Neural progenitor cell (in vitro differentiated cells): ENCODE results near the gene FN3KRP. TPM values are rescaled to one million over a fixed set of nuclear protein-coding genes. Genes with fewer than 3 reads are reported as not detected.

Experiments
- DNase-seq: peaks from one replicate; pipeline ENCODE4 v3.0.0-alpha.2; 2016; ENCODE audit warnings: low spot score
- H2AFZ ChIP-seq: fragments of 200-600 bp; sonication (generic); replicated peaks from 2 replicates; pipeline ENCODE4 v1.6.1; 2016; ENCODE audit warnings: antibody characterized with exemption
- H3F3A ChIP-seq: fragments of 200-600 bp; sonication (generic); 2 replicates; pipeline ENCODE4 v1.6.1; 2016; ENCODE audit warnings: antibody characterized with exemption, low read depth
- H3K27ac ChIP-seq: fragments of 200-600 bp; sonication (generic); 2 replicates; pipeline ENCODE4 v1.5.1; 2016; ENCODE audit warnings: mild to moderate bottlenecking
- H3K27me3 ChIP-seq: fragments of 200-600 bp; sonication (generic); 2 replicates; pipeline ENCODE4 v1.6.1; 2016; ENCODE audit warnings: mild to moderate bottlenecking, moderate library complexity
- H3K36me3 ChIP-seq: fragments of 200-600 bp; sonication (generic); 2 replicates; pipeline ENCODE4 v1.5.1; 2016
- H3K4me1 ChIP-seq: fragments of 200-600 bp; sonication (generic); 2 replicates; pipeline ENCODE4 v1.6.1; 2016; ENCODE audit warnings: mixed run types
- H3K4me2 ChIP-seq: fragments of 200-600 bp; sonication (generic); 2 replicates; pipeline ENCODE4 v1.6.1; 2016
- H3K4me3 ChIP-seq: fragments of 200-600 bp; sonication (generic); 2 replicates; pipeline ENCODE4 v1.5.1; 2016
- H3K79me2 ChIP-seq: fragments of 200-600 bp; sonication (generic); 2 replicates; pipeline ENCODE4 v1.6.1; 2016; ENCODE audit warnings: low read depth
- H3K9ac ChIP-seq: fragments of 200-600 bp; sonication (generic); 2 replicates; pipeline ENCODE4 v1.6.1; 2016
- H3K9me3 ChIP-seq: fragments of 200-600 bp; sonication (generic); 2 replicates; pipeline ENCODE4 v1.5.1; 2016; ENCODE audit warnings: low read depth
- H4K20me1 ChIP-seq: fragments of 200-600 bp; sonication (generic); 2 replicates; pipeline ENCODE4 v1.6.1; 2016; ENCODE audit warnings: low read depth
- H3K27ac Mint-ChIP-seq: 3 replicates; pipeline ENCODE4 v1.8.0; 2021; ENCODE audit warnings: mixed read lengths
- H3K27me3 Mint-ChIP-seq: 2 replicates; pipeline ENCODE4 v1.8.0; 2022; ENCODE audit warnings: low read depth, mild to moderate bottlenecking, inconsistent platforms, moderate library complexity, mixed read lengths; ENCODE audit not compliant: insufficient read depth
- H3K36me3 Mint-ChIP-seq: 3 replicates; pipeline ENCODE4 v1.8.0; 2021; ENCODE audit warnings: mixed read lengths
- H3K4me1 Mint-ChIP-seq: 3 replicates; pipeline ENCODE4 v1.8.0; 2021; ENCODE audit warnings: mixed read lengths
- H3K4me3 Mint-ChIP-seq: 3 replicates; pipeline ENCODE4 v1.8.0; 2021; ENCODE audit warnings: mild to moderate bottlenecking, moderate library complexity, mixed read lengths
- H3K9me3 Mint-ChIP-seq: 3 replicates; pipeline ENCODE4 v1.8.0; 2020; ENCODE audit warnings: mixed read lengths
- EZH2 ChIP-seq: fragments of 200-600 bp; sonication (generic); IDR thresholded peaks from 2 replicates; pipeline ENCODE4 v1.6.1; 2017; ENCODE audit warnings: antibody characterized with exemption, mild to moderate bottlenecking, moderate library complexity
- EZH2phosphoT487 ChIP-seq: fragments of 200-600 bp; sonication (generic); IDR thresholded peaks from 2 replicates; pipeline ENCODE4 v1.6.1; 2017; ENCODE audit warnings: antibody characterized with exemption
- total RNA-seq: library from RNA; depleted of rRNA; stranded (reverse); fragments of >200 nt; gene quantifications from 2 replicates; pipeline ENCODE4 v1.2.3, GENCODE V29; 2015; ENCODE audit warnings: low replicate concordance
- TF ChIP-seq, protein P1 (sequence below): fragments of 200-600 bp; sonication (generic); IDR thresholded peaks from 2 replicates; pipeline ENCODE4 v1.5.1; 2017; ENCODE audit warnings: antibody characterized with exemption, mild to moderate bottlenecking

The FN3KRP gene
- total RNA-seq, 1 donor from 2014 or later: 19.2 TPM

DNA sequence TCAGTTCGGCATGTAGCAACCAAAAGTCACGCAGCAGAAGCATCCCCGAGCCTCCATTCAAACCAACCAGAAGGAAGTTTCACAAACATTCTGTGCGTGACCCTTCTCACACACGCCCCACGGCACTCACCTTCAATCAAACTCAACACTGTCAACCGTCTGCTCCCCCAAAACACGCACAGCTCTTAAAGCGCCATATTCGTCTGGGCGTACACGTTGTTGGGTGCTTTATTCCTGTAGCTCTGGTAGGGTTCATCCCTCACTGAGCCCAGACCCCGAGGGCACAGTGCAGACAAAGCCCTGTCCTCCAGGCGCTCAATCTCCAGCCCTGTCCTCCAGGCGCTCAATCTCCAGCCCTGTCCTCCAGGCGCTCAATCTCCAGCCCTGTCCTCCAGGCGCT lies 20.2 kb upstream of the FN3KRP start:
- Mint-ChIP-seq H3K36me3 (peaks cover 10% of the 10 kb centered on the region), H3K4me1 (peaks cover 5% of the 10 kb centered on the region), H3K9me3 (peaks cover 24% of the 10 kb centered on the region), H3K4me3 (peak overlapping the region; percentile 67), H3K27me3 (peaks cover 33% of the 10 kb centered on the region), H3K27ac (no peak overlapping the region)
- no peaks in the 10 kb centered on the region for H3K36me3 ChIP-seq
- no peak overlapping the region for H2AFZ ChIP-seq
- TF ChIP-seq EZH2phosphoT487 (no peak), EZH2 (no peak)
- TF ChIP-seq, protein P1, sequence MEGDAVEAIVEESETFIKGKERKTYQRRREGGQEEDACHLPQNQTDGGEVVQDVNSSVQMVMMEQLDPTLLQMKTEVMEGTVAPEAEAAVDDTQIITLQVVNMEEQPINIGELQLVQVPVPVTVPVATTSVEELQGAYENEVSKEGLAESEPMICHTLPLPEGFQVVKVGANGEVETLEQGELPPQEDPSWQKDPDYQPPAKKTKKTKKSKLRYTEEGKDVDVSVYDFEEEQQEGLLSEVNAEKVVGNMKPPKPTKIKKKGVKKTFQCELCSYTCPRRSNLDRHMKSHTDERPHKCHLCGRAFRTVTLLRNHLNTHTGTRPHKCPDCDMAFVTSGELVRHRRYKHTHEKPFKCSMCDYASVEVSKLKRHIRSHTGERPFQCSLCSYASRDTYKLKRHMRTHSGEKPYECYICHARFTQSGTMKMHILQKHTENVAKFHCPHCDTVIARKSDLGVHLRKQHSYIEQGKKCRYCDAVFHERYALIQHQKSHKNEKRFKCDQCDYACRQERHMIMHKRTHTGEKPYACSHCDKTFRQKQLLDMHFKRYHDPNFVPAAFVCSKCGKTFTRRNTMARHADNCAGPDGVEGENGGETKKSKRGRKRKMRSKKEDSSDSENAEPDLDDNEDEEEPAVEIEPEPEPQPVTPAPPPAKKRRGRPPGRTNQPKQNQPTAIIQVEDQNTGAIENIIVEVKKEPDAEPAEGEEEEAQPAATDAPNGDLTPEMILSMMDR: no peak
- H3K9ac ChIP-seq: no peak overlapping the region
- no peak overlapping the region for H3K27ac ChIP-seq
- H3K4me1 ChIP-seq: peaks cover 9% of the 10 kb centered on the region
- peaks cover 6% of the 10 kb centered on the region for H3F3A ChIP-seq
- peaks cover 56% of the 10 kb centered on the region for H3K27me3 ChIP-seq
- no peak for DNase-seq
- no peaks in the 10 kb centered on the region for H3K79me2 ChIP-seq
- peaks cover 8% of the 10 kb centered on the region for H4K20me1 ChIP-seq
- no peak overlapping the region for H3K4me3 ChIP-seq
- no peaks in the 10 kb centered on the region for H3K9me3 ChIP-seq
- no peak overlapping the region for H3K4me2 ChIP-seq

DNA sequence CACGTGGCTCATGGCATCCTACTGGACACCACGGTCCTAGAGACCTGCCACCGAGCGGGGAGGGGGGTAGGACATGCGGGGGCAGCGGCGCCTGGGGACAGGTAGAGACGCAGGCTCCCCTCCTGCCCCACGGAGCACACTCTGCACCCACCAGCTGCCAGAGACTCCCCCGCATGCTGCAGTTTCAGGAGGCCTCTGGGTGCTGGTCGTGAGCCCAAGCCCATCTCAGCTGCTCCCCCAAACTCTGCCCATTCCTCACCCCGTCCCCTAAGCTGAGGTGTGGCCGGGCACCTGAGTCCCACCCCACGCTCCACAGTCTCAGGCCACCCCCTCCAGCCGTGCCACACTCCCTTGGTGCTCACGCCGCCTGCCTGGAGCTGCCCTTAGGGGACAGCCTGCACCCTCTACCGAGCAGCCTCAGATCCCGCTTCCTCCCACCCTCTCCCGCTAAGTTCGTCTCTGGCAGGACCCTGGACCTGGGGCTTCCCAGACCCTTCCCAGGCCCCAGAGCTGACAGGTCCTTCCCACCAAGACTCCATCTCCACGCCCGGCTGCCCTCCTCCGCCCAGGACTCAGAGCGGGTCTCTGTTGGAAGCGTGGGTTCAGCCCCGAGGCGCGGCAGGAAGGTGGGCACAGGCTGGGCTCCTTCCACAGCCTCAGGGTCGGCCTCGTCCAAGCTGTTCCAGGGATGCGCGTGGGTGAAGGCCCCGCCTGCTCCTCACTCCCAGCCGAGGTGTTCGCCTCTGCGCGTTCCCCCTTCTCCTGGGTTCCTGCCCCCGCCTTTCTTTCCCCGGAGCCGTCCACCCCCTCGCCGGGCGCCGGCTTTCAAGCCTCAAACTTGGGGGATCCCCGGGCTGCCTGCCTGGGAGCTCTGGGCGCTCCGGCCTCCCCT lies 19.3 kb upstream of the FN3KRP start:
- Histone ChIP-seq H3K27ac (no peak overlapping the region), H4K20me1 (peaks cover 8% of the 10 kb centered on the region), H3K36me3 (no peaks in the 10 kb centered on the region), H3K9me3 (no peaks in the 10 kb centered on the region), H3K4me2 (peak overlapping the region; percentile 99), H3K4me3 (peak overlapping the region; percentile 77), H2AFZ (no peak overlapping the region), H3K4me1 (peaks cover 4% of the 10 kb centered on the region), H3K27me3 (peaks cover 58% of the 10 kb centered on the region), H3K9ac (no peak overlapping the region), H3F3A (peaks cover 6% of the 10 kb centered on the region), H3K79me2 (no peaks in the 10 kb centered on the region)
- H3K27ac Mint-ChIP-seq: no peak overlapping the region
- peaks cover 10% of the 10 kb centered on the region for H3K36me3 Mint-ChIP-seq
- TF ChIP-seq, protein P1: no peak
- peak; percentile 70 for TF ChIP-seq EZH2phosphoT487
- peak; percentile 38 for DNase-seq
- H3K4me1 Mint-ChIP-seq: peaks cover 7% of the 10 kb centered on the region
- peak overlapping the region; percentile 77 for H3K4me3 Mint-ChIP-seq
- H3K9me3 Mint-ChIP-seq: peaks cover 24% of the 10 kb centered on the region
- H3K27me3 Mint-ChIP-seq: peaks cover 31% of the 10 kb centered on the region

DNA sequence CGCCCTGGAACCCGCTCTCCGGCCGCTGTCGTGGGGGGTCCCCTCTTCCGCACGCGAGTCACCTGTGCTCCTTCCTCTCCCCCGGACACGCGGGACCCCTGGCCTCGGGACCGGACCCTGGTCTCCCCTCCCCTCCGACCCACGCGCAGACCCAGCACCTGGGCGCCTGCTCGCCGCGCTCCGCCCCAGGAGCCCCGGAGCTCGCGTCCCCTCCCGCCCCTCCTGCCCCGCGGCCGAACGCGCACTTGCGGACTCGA lies 18.8 kb upstream of the FN3KRP start:
- H3K36me3 Mint-ChIP-seq: peaks cover 10% of the 10 kb centered on the region
- peaks cover 33% of the 10 kb centered on the region for H3K27me3 Mint-ChIP-seq
- H3K4me3 Mint-ChIP-seq: peak overlapping the region; percentile 77

More for the DNA sequence above, 18.8 kb upstream of the FN3KRP start:
- Histone ChIP-seq H3F3A (peaks cover 6% of the 10 kb centered on the region), H3K27me3 (peaks cover 58% of the 10 kb centered on the region), H3K4me2 (peak overlapping the region; percentile 99), H2AFZ (no peak overlapping the region), H3K4me1 (peaks cover 4% of the 10 kb centered on the region), H3K27ac (no peak overlapping the region), H3K79me2 (no peaks in the 10 kb centered on the region), H3K36me3 (no peaks in the 10 kb centered on the region), H3K9me3 (no peaks in the 10 kb centered on the region), H3K9ac (no peak overlapping the region), H4K20me1 (peaks cover 8% of the 10 kb centered on the region), H3K4me3 (peak overlapping the region; percentile 77)
- TF ChIP-seq, protein P1: no peak
- TF ChIP-seq EZH2: peak; percentile 88
- TF ChIP-seq EZH2phosphoT487: peak; percentile 74
- H3K4me1 Mint-ChIP-seq: peaks cover 9% of the 10 kb centered on the region
- peaks cover 24% of the 10 kb centered on the region for H3K9me3 Mint-ChIP-seq
- DNase-seq: no peak
- no peak overlapping the region for H3K27ac Mint-ChIP-seq
